ENCODE results near the gene SSUH2. TPM values are rescaled to one million over a fixed set of nuclear protein-coding genes. Genes with fewer than 3 reads are reported as not detected.

SSUH2 gene
- total RNA-seq, 1 donor from 2014 or later: 1.4 TPM

DNA sequence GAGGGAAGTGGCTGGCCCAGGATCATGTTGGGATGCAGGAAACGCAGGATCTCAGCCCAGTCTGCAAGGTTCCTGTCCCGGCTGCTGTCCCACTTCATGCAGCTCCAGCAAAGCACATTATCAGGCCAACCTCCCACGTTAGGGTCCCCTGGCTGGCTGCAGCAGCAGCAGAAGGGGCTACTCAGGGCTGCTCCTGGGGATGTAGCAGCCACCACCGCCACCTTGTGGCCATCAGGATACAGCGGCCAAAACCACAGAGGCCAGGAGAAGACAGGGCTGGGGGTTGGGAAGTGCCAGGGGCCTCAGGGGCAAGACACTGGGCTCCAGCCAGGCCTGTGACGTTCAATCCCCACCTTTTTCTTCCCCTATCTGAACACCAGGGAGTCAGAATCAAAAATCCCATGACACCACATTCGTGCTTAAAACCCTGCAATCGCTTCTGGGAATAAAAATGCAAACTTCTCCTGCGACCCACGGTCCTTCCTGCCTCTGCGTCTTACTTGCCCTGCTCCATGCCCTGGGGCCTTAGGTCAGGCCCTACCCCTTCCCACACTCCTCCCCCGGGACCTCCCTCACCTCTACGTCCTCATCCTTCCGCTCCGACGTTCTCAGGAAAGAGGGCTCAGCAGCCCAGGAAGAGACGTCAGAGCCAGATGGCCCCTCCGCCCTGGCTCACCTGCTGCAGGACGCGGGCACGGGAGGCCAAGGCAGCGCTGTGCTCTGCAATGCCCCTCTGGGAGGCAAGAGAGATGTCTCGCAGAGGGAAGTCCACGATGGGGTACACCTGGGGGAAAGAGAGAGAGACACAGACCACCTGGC lies 21.5 kb downstream of the SSUH2 start:
- H3K4me3 Mint-ChIP-seq: peak overlapping the region; percentile 49
- H3K9me3 Mint-ChIP-seq: peaks cover 8% of the 10 kb centered on the region
- peaks cover 11% of the 10 kb centered on the region for H3K4me1 Mint-ChIP-seq (ENCODE audit: unreplicated experiment)
- DNase-seq (ENCODE audit: extremely low spot score, unreplicated experiment): peak; percentile 88
- H3K27ac Mint-ChIP-seq: peak overlapping the region; percentile 55
- TF ChIP-seq CTCF (conservative IDR thresholded peaks at IDR 0.05): peak; percentile 97
- peaks cover 3% of the 10 kb centered on the region for H3K27me3 Mint-ChIP-seq
- H3K36me3 Mint-ChIP-seq: no peaks in the 10 kb centered on the region

GRCh38 chr3:8621872-8622271 lies 22.7 kb downstream of the SSUH2 start:
- Mint-ChIP-seq H3K4me1 (ENCODE audit: unreplicated experiment) (peaks cover 11% of the 10 kb centered on the region), H3K9me3 (peaks cover 8% of the 10 kb centered on the region), H3K4me3 (no peak overlapping the region), H3K27me3 (peaks cover 3% of the 10 kb centered on the region), H3K36me3 (no peaks in the 10 kb centered on the region), H3K27ac (no peak overlapping the region)
- no peak for TF ChIP-seq CTCF (conservative IDR thresholded peaks at IDR 0.05)
- no peak for DNase-seq (ENCODE audit: extremely low spot score, unreplicated experiment)

DNA sequence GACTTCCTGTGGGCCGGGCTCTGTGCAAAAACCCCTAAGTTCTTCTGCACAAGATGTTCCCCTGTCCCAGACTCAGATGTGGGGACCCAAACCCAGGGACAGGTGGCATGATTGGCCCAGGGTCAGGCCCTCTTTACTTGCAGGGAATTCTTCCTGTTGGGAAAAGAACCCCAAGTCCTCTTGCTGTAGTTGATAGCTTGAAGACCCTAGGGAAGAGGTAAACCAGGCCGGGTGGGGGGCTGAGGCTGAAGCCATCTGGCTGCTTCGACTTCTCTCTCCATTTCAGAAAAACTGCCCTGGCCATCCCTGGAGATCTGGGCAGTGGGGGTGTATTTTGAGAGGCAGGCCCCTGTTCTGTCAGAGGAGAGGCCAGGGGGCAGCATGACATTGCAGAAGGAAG lies 23.5 kb downstream of the SSUH2 start:
- peaks cover 3% of the 10 kb centered on the region for H3K27me3 Mint-ChIP-seq
- no peak overlapping the region for H3K4me3 Mint-ChIP-seq
- peaks cover 8% of the 10 kb centered on the region for H3K9me3 Mint-ChIP-seq
- no peak for DNase-seq (ENCODE audit: extremely low spot score, unreplicated experiment)
- no peaks in the 10 kb centered on the region for H3K36me3 Mint-ChIP-seq
- no peak for TF ChIP-seq CTCF (conservative IDR thresholded peaks at IDR 0.05)
- H3K27ac Mint-ChIP-seq: no peak overlapping the region
- peaks cover 11% of the 10 kb centered on the region for H3K4me1 Mint-ChIP-seq (ENCODE audit: unreplicated experiment)

GRCh38 chr3:8619548-8619947 lies 25.1 kb downstream of the SSUH2 start:
- Mint-ChIP-seq H3K27ac (peak overlapping the region; percentile 73), H3K4me1 (ENCODE audit: unreplicated experiment) (peaks cover 11% of the 10 kb centered on the region), H3K9me3 (peaks cover 8% of the 10 kb centered on the region), H3K4me3 (no peak overlapping the region), H3K36me3 (no peaks in the 10 kb centered on the region), H3K27me3 (no peaks in the 10 kb centered on the region)
- no peak for DNase-seq (ENCODE audit: extremely low spot score, unreplicated experiment)
- TF ChIP-seq CTCF (conservative IDR thresholded peaks at IDR 0.05): no peak

DNA sequence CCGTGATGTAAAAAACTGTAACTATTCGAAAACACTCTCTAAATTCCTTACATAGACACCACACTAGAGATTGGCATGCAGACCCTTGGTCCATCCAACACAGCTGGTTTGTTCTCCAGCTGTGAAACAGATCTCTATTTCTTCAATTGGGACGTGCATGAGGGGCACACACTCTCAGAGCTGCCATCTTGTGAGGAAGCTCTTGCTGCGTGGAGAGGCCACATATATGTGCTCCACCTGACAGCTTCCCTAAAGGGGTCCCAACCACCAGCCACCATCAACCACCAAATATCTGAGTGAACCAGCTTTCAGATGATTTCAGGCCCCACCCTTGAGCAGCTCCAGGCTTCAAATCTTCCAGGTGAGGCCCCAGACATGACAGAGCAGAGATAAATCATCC lies 25.6 kb downstream of the SSUH2 start:
- Mint-ChIP-seq H3K27me3 (no peaks in the 10 kb centered on the region), H3K27ac (peak overlapping the region; percentile 73), H3K4me3 (no peak overlapping the region), H3K9me3 (peaks cover 8% of the 10 kb centered on the region), H3K4me1 (ENCODE audit: unreplicated experiment) (peaks cover 11% of the 10 kb centered on the region), H3K36me3 (no peaks in the 10 kb centered on the region)
- no peak for DNase-seq (ENCODE audit: extremely low spot score, unreplicated experiment)
- TF ChIP-seq CTCF (conservative IDR thresholded peaks at IDR 0.05): no peak
